Measurements from ENCODE around the gene LYSMD4. TPM values are rescaled to one million over a fixed set of nuclear protein-coding genes. Genes with fewer than 3 reads are reported as not detected.
"Not testable (repeated sequence)": the region's sequence is repeated elsewhere in the genome, so short reads cannot be mapped to it uniquely, and the experiment has no call there.

Gene LYSMD4
- total RNA-seq, 2 experiments from 2014 or later, result 12.9 to 13.0 TPM

GRCh38 chr15:99755692-99756409 is 22.6 kb upstream of the LYSMD4 start:
- Histone ChIP-seq H3K9me3 (ENCODE audit: control insufficient read depth in 1 of 2, insufficient read depth in 1 of 2, low read length in 2 of 2) (no peaks in the 10 kb centered on the region), H3K4me3 (ENCODE audit: low read length) (no peak overlapping the region), H3K36me3 (ENCODE audit: insufficient read depth, low read length) (no peaks in the 10 kb centered on the region), H3K27me3 (ENCODE audit: control insufficient read depth in 1 of 2, insufficient read depth in 2 of 2, low read length in 2 of 2) (no peaks in the 10 kb centered on the region), H3K27ac (ENCODE audit: low read depth in 1 of 2, low read length in 2 of 2) (no peak overlapping the region), H3K4me1 (ENCODE audit: insufficient read depth, low read length) (peaks cover 4% of the 10 kb centered on the region)
- Mint-ChIP-seq H3K27ac (no peak overlapping the region), H3K9me3 (no peaks in the 10 kb centered on the region), H3K4me1 (ENCODE audit: low read depth) (peaks cover 7% of the 10 kb centered on the region), H3K36me3 (ENCODE audit: low read depth) (no peaks in the 10 kb centered on the region), H3K27me3 (no peaks in the 10 kb centered on the region), H3K4me3 (no peak overlapping the region)
- peak; percentile 91 for TF ChIP-seq CTCF (IDR thresholded peaks at IDR 0.05)
- intact Hi-C loops (cut with DNase I, micrococcal nuclease), result loop anchor here (1.0 to 2.0 kb wide), 6 partner anchors 23 to 483 kb away; partner anchors contain the start of gene LYSMD4 (in 1 of the 2)
- POLR2A ChIA-PET, result no interaction called here
- CTCF ChIA-PET, result interaction anchor here (0.7 to 3.7 kb wide), 9 partner anchors 17 to 585 kb away, joined by 3 to 24 read pairs (median 3); partner anchors contain the start of gene LYSMD4
- DNase-seq (peak in 7 of 14 experiments; percentile 12 to 78 (median 51)), ATAC-seq (ENCODE audit: poor library complexity) (peak; percentile 85)

- no peaks in the 10 kb centered on the region for H3K27me3 Mint-ChIP-seq
- CTCF ChIA-PET, result interaction anchor here (2.3 to 3.7 kb wide), 2 partner anchors 49 to 480 kb away, joined by 5 to 24 read pairs; no protein-coding TSS in a partner anchor
- POLR2A ChIA-PET, result no interaction called here
- Histone ChIP-seq H3K9me3 (ENCODE audit: control insufficient read depth in 1 of 2, insufficient read depth in 1 of 2, low read length in 2 of 2) (no peaks in the 10 kb centered on the region), H3K4me1 (ENCODE audit: insufficient read depth, low read length) (peaks cover 4% of the 10 kb centered on the region), H3K27me3 (ENCODE audit: control insufficient read depth in 1 of 2, insufficient read depth in 2 of 2, low read length in 2 of 2) (no peaks in the 10 kb centered on the region), H3K4me3 (ENCODE audit: low read length) (no peak overlapping the region), H3K27ac (ENCODE audit: low read depth in 1 of 2, low read length in 2 of 2) (no peak overlapping the region), H3K36me3 (ENCODE audit: insufficient read depth, low read length) (no peaks in the 10 kb centered on the region)
- no peak overlapping the region for H3K27ac Mint-ChIP-seq
- intact Hi-C loops (cut with DNase I, micrococcal nuclease), result loop anchor here in 1 of 2 experiments (2.0 to 5.0 kb wide), 2 partner anchors 18 to 651 kb away; no protein-coding TSS in a partner anchor
- no peak for TF ChIP-seq CTCF (IDR thresholded peaks at IDR 0.05)
- H3K4me1 Mint-ChIP-seq (ENCODE audit: low read depth), result peaks cover 7% of the 10 kb centered on the region
- H3K36me3 Mint-ChIP-seq (ENCODE audit: low read depth), result no peaks in the 10 kb centered on the region
- H3K9me3 Mint-ChIP-seq, result no peaks in the 10 kb centered on the region
- no peak for DNase-seq
- ATAC-seq (ENCODE audit: poor library complexity), result no peak
- no peak overlapping the region for H3K4me3 Mint-ChIP-seq
These were observed 19.8 kb upstream of the LYSMD4 start for GRCh38 chr15:99753066-99753465.

- no peak for DNase-seq
- H3K4me3 ChIP-seq (ENCODE audit: low read length), result no peak overlapping the region
- no peak overlapping the region for H3K27ac Mint-ChIP-seq
- H3K4me1 ChIP-seq (ENCODE audit: insufficient read depth, low read length), result peaks cover 4% of the 10 kb centered on the region
- H3K9me3 ChIP-seq (ENCODE audit: control insufficient read depth in 1 of 2, insufficient read depth in 1 of 2, low read length in 2 of 2), result no peaks in the 10 kb centered on the region
- peaks cover 7% of the 10 kb centered on the region for H3K4me1 Mint-ChIP-seq (ENCODE audit: low read depth)
- ATAC-seq (ENCODE audit: poor library complexity), result no peak
- H3K27me3 ChIP-seq (ENCODE audit: control insufficient read depth in 1 of 2, insufficient read depth in 2 of 2, low read length in 2 of 2), result no peaks in the 10 kb centered on the region
- CTCF ChIA-PET, result no interaction called here
- intact Hi-C loops (cut with DNase I, micrococcal nuclease), result loop anchor here in 1 of 2 experiments (2.0 to 5.0 kb wide), 2 partner anchors 18 to 650 kb away; no protein-coding TSS in a partner anchor
- H3K9me3 Mint-ChIP-seq, result no peaks in the 10 kb centered on the region
- POLR2A ChIA-PET, result no interaction called here
- no peak overlapping the region for H3K4me3 Mint-ChIP-seq
- H3K36me3 ChIP-seq (ENCODE audit: insufficient read depth, low read length), result no peaks in the 10 kb centered on the region
- H3K27ac ChIP-seq (ENCODE audit: low read depth in 1 of 2, low read length in 2 of 2), result no peak overlapping the region
- H3K36me3 Mint-ChIP-seq (ENCODE audit: low read depth), result no peaks in the 10 kb centered on the region
- no peak for TF ChIP-seq CTCF (IDR thresholded peaks at IDR 0.05)
- no peaks in the 10 kb centered on the region for H3K27me3 Mint-ChIP-seq
These were observed 19.3 kb upstream of the LYSMD4 start for GRCh38 chr15:99752556-99752955.

GRCh38 chr15:99750326-99750725 is 17.1 kb upstream of the LYSMD4 start:
- ATAC-seq (ENCODE audit: poor library complexity); H3K27ac ChIP-seq (ENCODE audit: low read depth in 1 of 2, low read length in 2 of 2); H3K9me3 ChIP-seq (ENCODE audit: control insufficient read depth in 1 of 2, insufficient read depth in 1 of 2, low read length in 2 of 2); H3K4me3 Mint-ChIP-seq; H3K27ac Mint-ChIP-seq; H3K4me3 ChIP-seq (ENCODE audit: low read length); H3K4me1 ChIP-seq (ENCODE audit: insufficient read depth, low read length); H3K36me3 Mint-ChIP-seq (ENCODE audit: low read depth); POLR2A ChIA-PET; H3K27me3 Mint-ChIP-seq; CTCF ChIA-PET; H3K36me3 ChIP-seq (ENCODE audit: insufficient read depth, low read length); H3K9me3 Mint-ChIP-seq; DNase-seq; H3K4me1 Mint-ChIP-seq (ENCODE audit: low read depth); H3K27me3 ChIP-seq (ENCODE audit: control insufficient read depth in 1 of 2, insufficient read depth in 2 of 2, low read length in 2 of 2): not testable (repeated sequence)
- intact Hi-C loops (cut with DNase I, micrococcal nuclease), result loop anchor here in 1 of 2 experiments (5.0 kb wide), 1 partner anchor 648 kb away; no protein-coding TSS in a partner anchor

Data from CD4-positive, alpha-beta T cell (primary cell).